CD4-positive, alpha-beta T cell treated with Interleukin-2 at 100 ng/mL for 4 hours (primary cell): Measurements from ENCODE around the gene PVR.
"Not testable (repeated sequence)": the region's sequence is repeated elsewhere in the genome, so short reads cannot be mapped to it uniquely, and the experiment has no call there.

Source experiments
- DNase-seq: peaks from one replicate; pipeline ENCODE4 v3.0.0-alpha.2; 2020; ENCODE audit warnings: low spot score

PVR gene

GRCh38 chr19:44645407-44646048 lies 1.8 kb downstream of the PVR start:
- no peak for DNase-seq

GRCh38 chr19:44646049-44646416 lies 2.3 kb downstream of the PVR start:
- DNase-seq = no peak

- DNase-seq = no peak
Measured at GRCh38 chr19:44647144-44647543, 3.4 kb downstream of the PVR start.

GRCh38 chr19:44648631-44649251 lies 5.0 kb downstream of the PVR start:
- DNase-seq = no peak

- DNase-seq = no peak
Measured at GRCh38 chr19:44649578-44650145, 6.0 kb downstream of the PVR start.

- DNase-seq = no peak
Measured at GRCh38 chr19:44653343-44653742, 9.6 kb downstream of the PVR start.

- peak; percentile 72 for DNase-seq
Measured at GRCh38 chr19:44653977-44654774, 10.5 kb downstream of the PVR start.

GRCh38 chr19:44657211-44657921 lies 13.7 kb downstream of the PVR start:
- DNase-seq = peak; percentile 60

GRCh38 chr19:44658069-44658733 lies 14.5 kb downstream of the PVR start:
- DNase-seq = no peak

- DNase-seq = no peak
Measured at GRCh38 chr19:44660081-44660480, 16.4 kb downstream of the PVR start.

- DNase-seq = no peak
Measured at GRCh38 chr19:44661205-44661604, 17.5 kb downstream of the PVR start.

GRCh38 chr19:44661904-44662303 lies 18.2 kb downstream of the PVR start:
- no peak for DNase-seq

GRCh38 chr19:44662691-44663385 lies 19.1 kb downstream of the PVR start:
- no peak for DNase-seq

GRCh38 chr19:44663996-44664395 lies 20.3 kb downstream of the PVR start:
- no peak for DNase-seq

GRCh38 chr19:44664976-44665375 lies 21.3 kb downstream of the PVR start:
- no peak for DNase-seq

- no peak for DNase-seq
Measured at GRCh38 chr19:44666852-44667556, 23.3 kb downstream of the PVR start.

GRCh38 chr19:44668985-44669764 lies 25.5 kb downstream of the PVR start:
- no peak for DNase-seq

- DNase-seq = not testable (repeated sequence)
Measured at GRCh38 chr19:44670027-44670426, 26.3 kb downstream of the PVR start.

GRCh38 chr19:44671400-44671799 lies 27.7 kb downstream of the PVR start, which contains the start of gene CEACAM19:
TSS of gene CEACAM19 (plus strand) at chr19:44671482. CDS start at chr19:44671932, 450 bp downstream.
- DNase-seq = no peak
